Cerebellar nuclear complex (tissue), 1 donor: ENCODE measurements around the gene SERINC3.

Source experiments
- DNase-seq, 2 experiments: peaks; one replicate each; lab custom pipeline; 2025; lab: John Stamatoyannopoulos, UW

The SERINC3 gene

DNA sequence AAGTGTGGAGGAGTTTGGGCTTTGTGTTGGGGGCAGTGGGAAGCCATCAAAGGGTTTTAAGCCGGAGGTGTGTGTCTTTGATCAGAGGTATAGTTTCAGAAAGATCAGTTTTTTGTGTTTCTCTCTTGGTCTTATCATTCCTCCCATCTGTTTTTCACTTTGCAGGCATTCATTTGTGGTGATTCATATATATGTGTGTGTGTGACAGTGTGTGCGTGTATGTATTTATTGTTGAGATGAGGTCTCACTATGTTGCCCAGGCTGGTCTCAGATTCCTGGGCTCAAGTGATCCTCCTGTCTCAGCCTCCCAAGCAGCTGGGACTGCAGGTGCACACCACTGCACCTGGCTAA lies 11.1 kb upstream of the SERINC3 start:
- no peak for DNase-seq

DNA sequence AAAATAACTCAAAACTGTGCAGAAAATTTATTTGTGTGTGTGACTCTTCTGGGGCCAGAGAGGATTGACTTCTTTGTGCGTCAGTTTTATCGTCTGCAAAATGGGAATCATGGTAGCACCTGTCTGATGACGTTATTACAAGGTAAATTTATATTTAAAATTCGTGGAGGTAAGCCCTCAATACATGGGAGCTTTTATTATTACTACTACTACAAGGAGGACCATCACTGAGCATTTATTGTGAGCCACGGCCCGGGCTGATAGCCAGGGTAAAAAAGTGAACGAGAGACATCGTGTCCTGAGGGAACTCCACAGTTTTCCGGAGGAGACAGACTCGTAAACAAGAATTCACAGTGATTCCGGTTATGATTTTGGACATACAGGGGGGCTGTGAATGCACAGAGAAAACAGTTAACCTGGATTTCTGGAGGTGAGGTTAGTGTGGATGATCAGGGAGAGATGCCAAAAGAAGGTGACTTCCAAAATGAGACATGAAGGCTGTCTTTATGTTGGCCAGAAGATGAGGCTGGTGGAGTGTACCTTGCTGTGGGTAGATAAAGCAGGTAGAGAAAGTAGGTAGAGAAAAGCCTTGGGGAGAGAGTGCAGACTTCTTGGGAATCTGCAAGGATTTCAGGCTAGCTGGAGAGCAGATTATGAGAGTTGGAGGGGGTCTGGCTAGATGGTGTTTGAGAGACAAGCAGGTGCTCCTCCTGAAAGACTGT lies 10.6 kb upstream of the SERINC3 start:
- DNase-seq = no peak

DNA sequence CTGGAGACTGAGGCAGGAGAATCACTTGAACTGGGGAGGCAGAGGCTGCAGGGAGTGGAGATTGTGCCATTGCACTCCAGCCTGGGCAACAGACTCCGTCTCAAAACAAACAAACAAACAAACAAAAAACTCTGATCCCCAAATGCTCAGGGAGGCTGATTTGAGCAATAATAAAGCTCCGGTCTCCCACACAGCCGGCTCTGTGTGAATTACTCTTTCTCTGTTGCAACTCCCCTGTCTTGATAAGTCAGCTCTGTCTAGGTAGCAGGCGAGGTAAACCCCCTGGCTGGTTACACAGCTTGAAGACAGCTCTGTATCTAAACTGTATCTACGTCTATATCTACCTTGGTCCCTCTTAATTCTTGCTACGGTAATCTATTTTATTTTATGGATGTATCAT lies 6.4 kb upstream of the SERINC3 start:
- DNase-seq = no peak

- no peak for DNase-seq
Observed at GRCh38 chr20:44527716-44528199, 5.9 kb upstream of the SERINC3 start.

GRCh38 chr20:44526129-44526528 lies 4.3 kb upstream of the SERINC3 start:
- DNase-seq = no peak

DNA sequence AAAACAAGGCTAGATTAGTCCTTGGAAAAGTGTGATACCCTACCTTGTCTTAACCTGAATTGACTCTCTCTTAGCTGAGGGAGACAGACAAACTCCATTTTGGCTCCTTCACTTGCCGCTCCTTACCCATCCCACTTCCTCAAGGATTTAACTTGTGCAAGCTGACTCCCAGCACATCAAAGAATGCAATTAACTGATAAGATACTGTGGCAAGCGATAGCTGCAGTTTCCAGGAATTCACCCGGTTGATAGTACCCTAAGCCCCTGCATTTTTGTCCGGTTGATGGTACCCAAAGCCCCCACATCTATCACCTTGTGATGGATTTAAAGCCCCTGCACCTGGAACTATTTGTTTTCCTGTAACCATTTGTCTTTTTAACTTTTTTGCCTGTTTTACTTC lies 1.9 kb upstream of the SERINC3 start:
- no peak for DNase-seq

GRCh38 chr20:44522841-44523240 lies 971 bp upstream of the SERINC3 start:
- DNase-seq = no peak

DNA sequence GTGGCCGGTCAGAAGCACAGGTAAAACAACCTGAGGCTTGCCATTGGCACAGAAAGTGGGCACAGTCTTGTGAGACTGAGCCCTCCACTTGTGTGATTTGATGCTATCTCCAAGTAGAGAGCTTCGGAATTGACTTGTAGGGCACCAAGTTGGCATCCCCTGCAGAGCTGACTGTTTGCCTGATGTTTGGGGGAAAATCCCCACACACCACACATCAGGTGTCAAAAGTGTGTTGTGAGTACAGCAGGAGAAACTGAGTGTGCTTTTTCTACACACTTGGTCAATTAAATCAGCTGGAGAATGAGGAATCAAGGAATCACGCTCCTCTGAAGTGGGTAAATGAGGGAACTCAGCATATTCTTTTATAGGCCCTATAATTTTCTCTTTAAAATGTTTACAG lies 989 bp downstream of the SERINC3 start:
- no peak for DNase-seq

DNA sequence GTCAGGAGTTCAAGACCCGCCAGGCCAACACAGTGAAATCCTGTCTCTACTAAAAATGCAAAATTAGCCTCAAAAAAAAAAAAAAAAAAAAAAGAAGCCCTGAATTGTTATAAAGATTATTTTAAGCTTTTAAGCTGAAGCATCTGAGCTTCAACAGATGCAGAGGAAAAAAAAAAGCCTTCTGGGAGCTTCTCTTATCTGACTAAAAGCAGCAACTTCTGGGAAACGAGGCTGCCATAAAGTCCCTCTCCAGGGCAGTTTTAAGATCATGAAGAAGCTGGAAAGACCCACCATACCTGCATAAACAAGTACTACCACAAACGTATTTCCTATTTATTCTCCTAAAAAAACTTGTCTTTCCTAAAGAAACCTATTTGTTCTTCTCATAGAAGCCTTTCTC lies 3.6 kb downstream of the SERINC3 start:
- no peak for DNase-seq

GRCh38 chr20:44517454-44517853 lies 4.4 kb downstream of the SERINC3 start:
- DNase-seq = no peak

- DNase-seq = no peak
Observed at GRCh38 chr20:44516491-44516890, 5.4 kb downstream of the SERINC3 start.

GRCh38 chr20:44513871-44514270 lies 8.0 kb downstream of the SERINC3 start:
- no peak for DNase-seq

DNA sequence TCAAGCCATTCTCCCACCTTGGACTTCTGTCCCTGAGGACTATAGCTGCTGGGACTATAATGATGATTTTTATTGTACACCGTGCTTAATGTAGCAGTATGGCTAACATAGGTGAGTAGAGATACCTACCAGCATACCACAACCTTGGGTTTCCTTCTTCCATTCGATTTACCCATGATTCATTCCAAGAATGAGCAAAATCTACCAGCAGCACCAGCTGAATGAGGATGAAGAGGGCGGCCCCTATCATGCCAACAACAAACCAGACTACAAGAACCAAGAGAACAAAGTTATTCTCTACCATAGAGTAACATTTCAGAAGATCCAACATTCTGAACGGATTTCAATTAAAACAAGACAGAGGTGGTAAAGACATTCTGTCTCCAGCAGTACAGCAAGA lies 12.1 kb downstream of the SERINC3 start:
- no peak for DNase-seq

DNA sequence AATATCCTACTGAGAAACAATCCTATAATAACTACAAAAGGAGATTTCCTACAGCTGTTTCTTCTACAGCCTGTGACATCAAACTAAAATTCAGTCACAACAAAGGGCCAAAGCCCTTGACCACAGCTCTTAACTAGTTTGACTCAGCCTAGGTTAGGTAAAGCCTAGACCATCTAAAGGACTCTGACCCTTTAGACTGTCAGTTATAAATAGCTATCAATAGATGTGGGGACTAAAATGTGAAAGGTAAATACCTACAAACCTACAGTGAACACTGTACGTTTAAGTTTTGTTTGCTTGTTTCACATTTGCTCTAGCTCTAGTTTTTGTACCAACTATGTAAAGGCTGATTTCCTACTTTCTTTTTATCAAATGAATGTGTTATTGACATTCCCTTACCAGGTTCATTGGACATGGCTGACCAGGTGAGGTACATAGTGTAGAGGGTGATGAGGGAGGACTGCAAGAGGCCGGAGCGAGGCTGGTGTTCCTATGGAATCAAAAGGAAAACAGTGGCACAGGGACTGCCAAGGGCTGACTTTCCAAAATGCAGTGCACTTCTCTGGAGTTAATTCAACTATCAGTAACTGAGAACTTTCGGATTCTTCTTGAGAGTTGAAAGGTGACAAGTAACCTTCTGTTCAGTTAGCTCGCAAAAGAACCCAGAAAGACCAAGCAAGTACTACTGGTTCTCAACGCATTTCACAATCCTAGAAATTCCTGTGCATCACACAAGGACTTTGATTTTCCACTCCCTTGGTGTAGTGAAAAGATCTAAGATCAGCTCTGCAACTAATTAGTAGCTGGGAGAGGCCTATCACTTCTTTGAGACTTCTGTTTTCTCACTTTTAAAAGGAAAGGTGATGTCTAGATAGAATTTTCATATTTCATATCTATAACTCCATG lies 17.2 kb downstream of the SERINC3 start:
- DNase-seq = no peak

DNA sequence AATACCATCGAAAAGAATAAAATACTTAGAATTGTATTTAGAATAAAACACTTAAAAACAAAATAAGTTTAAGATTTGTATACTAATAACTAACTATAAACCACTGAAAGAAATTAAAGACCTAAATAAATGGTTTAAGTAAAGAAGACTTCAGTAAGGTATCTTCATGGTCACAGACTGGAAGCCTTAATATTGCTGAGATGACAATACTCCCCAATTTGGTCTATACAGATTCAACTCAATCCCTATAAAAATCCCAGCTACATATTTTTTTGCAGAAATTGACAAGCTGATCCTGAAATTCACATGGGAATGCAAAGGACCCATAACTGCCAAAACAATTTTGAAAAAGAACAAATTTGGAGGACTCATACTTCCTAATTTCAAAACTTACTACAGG lies 18.9 kb downstream of the SERINC3 start:
- DNase-seq = no peak

GRCh38 chr20:44501448-44501847 lies 20.4 kb downstream of the SERINC3 start:
- DNase-seq = no peak

DNA sequence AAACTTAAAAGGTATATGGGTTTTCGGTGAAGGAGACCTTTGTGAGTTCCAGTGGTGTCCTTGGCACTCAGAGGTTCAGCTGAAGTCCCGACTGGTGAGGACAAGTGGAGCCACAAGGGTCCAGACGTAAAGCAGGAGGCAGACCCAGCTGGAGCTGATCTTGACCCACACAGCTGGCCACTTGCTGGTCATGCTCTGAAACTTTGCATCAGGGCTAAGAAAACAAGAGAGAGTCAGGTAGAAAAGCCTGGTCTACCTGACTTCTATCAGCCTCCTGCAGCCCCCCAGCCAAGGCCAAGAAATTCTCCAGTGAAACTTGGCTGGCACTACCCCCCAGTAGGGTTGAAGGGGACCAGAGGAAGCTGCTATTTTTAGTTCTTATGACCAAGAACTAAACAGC lies 21.6 kb downstream of the SERINC3 start:
- DNase-seq = no peak

DNA sequence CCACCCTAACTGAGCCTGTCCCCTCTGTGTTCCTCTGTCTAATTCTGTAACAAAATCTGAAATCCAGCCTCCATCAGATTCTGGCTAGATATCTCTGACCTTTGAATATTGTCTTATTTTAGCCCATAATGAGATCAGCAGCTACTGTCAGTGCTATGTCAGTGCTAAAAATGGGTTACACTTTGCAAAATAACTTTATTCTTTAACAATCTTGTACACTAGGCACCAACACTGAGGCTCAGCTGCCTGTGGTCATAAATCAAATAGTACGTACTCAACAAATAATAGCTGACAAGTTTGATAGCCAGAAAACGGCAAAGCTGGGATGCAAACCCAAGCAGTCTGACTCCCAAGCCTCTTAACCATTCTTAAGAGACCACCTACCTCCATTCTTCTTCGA lies 24.1 kb downstream of the SERINC3 start:
- no peak for DNase-seq

DNA sequence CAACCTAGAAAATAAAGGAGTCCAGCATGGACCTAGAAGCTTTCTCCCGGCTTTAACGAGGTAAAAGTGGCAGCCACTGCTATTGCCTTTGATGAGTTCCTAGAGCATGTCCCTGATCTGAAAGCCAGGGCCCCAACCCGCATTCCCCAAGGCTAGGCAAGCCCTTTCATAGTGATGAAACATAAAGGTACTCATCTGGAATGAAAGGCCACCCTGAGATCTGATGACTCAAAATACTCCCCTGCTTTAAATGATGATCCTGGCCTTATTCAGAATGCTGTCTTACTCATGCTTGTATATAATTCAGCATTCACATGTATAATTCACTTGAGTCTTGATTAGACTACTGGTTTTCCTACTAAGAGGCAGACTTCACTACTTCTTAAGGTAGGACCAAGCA lies 24.9 kb downstream of the SERINC3 start:
- no peak for DNase-seq

- no peak for DNase-seq
Observed at GRCh38 chr20:44495802-44496481, 25.9 kb downstream of the SERINC3 start.

GRCh38 chr20:44495257-44495656 lies 26.6 kb downstream of the SERINC3 start:
- DNase-seq = no peak

GRCh38 chr20:44494681-44495080 lies 27.2 kb downstream of the SERINC3 start:
- no peak for DNase-seq

DNA sequence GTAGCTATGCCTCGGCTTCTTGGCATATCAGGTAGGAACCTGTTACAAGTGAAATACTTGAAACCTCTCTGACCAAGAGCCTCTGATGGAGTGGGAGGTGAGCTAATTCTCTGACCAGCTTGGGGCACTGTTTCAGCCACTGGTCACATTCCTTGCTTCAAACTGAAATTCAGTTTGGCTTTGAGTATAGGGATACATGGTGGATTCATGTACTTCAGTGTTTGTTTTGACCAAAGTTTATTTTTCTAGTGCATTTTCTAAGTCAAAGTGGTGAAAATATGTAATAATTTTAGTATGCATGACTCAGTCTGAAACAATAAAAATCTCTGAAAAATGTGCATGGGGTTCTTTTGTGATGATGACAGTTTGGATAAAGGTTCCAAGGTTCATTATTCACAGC lies 27.6 kb downstream of the SERINC3 start:
- no peak for DNase-seq
